HG03097 (cell line): ENCODE results near the gene ZNF689.

Experiments
- ATAC-seq: cut with Tn5 transposase; IDR thresholded peaks from one replicate; pipeline ENCODE4 v1.9.1; 2021; ENCODE audit not compliant: unreplicated experiment, low FRiP score

Gene ZNF689

GRCh38 chr16:30566531-30566930, 43.7 kb downstream of the ZNF689 start:
- ATAC-seq: no peak

- no peak for ATAC-seq
These were observed 44.2 kb downstream of the ZNF689 start for GRCh38 chr16:30565984-30566383.

GRCh38 chr16:30565526-30565925, 44.7 kb downstream of the ZNF689 start:
- no peak for ATAC-seq

GRCh38 chr16:30562021-30562420, 48.2 kb downstream of the ZNF689 start:
- no peak for ATAC-seq

GRCh38 chr16:30561089-30561816, 48.9 kb downstream of the ZNF689 start:
- ATAC-seq: no peak

- no peak for ATAC-seq
These were observed 50.5 kb downstream of the ZNF689 start for GRCh38 chr16:30559690-30560089.

- no peak for ATAC-seq
These were observed 51.3 kb downstream of the ZNF689 start for GRCh38 chr16:30558789-30559377.

- peak; percentile 85 for ATAC-seq
These were observed 52.0 kb downstream of the ZNF689 start, which contains the start of gene ZNF764 for GRCh38 chr16:30557957-30558788. Gene ZNF764 (minus strand): TSS chr16:30558374. CDS start chr16:30558182, 192 bp downstream.

- ATAC-seq: no peak
These were observed 52.6 kb downstream of the ZNF689 start for GRCh38 chr16:30557707-30557956.

GRCh38 chr16:30556125-30556473, 54.1 kb downstream of the ZNF689 start:
- no peak for ATAC-seq

GRCh38 chr16:30555315-30556124, 54.7 kb downstream of the ZNF689 start:
- no peak for ATAC-seq

GRCh38 chr16:30554557-30555314, 55.5 kb downstream of the ZNF689 start:
- ATAC-seq: no peak

- no peak for ATAC-seq
These were observed 56.7 kb downstream of the ZNF689 start for GRCh38 chr16:30553393-30553899.

GRCh38 chr16:30552956-30553355, 57.2 kb downstream of the ZNF689 start:
- no peak for ATAC-seq
